Measurements from ENCODE around the gene TMEM63B. TPM values are rescaled to one million over a fixed set of nuclear protein-coding genes. Genes with fewer than 3 reads are reported as not detected.

Gene TMEM63B
- total RNA-seq, 6 donors from 2014 or later = 89.8 to 198 (median 128) TPM

DNA sequence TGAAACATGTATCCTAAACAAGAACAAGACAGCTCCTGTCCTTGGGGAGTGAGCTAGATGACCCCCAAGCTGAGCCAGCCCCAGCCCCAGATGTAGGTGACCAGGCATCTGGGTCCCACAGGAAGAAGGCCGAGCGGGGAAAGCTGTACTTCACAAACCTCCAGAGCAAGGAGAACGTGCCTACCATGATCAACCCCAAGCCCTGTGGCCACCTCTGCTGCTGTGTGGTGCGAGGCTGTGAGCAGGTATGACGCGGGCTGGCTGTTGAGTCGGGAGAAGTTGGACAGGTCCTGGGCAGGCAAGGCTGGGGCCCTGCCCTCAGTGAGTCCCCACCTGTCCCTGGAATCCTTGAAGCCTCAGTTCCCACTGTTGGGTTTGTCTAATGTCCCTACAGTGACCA, 19.9 kb downstream of the TMEM63B start:
- no peaks in the 10 kb centered on the region for H3K9me3 ChIP-seq
- H3K27ac ChIP-seq = no peak overlapping the region
- ATAC-seq (ENCODE audit: low FRiP score in 2 of 2) (no peak), DNase-seq (no peak)
- no peaks in the 10 kb centered on the region for H3K27me3 ChIP-seq
- H3K36me3 ChIP-seq = peaks cover 12 to 80% (median 48%) of the 10 kb centered on the region in 4 donors
- WGBS, 2 donors = 79 to 92% methylated on average over 7 of the region's 7 CpGs
- TF ChIP-seq POLR2A (IDR thresholded peaks at IDR 0.05) (no peak), EP300 (IDR thresholded peaks at IDR 0.05) (no peak), POLR2AphosphoS5 (IDR thresholded peaks at IDR 0.05) (no peak)
- TF ChIP-seq, protein P1, sequence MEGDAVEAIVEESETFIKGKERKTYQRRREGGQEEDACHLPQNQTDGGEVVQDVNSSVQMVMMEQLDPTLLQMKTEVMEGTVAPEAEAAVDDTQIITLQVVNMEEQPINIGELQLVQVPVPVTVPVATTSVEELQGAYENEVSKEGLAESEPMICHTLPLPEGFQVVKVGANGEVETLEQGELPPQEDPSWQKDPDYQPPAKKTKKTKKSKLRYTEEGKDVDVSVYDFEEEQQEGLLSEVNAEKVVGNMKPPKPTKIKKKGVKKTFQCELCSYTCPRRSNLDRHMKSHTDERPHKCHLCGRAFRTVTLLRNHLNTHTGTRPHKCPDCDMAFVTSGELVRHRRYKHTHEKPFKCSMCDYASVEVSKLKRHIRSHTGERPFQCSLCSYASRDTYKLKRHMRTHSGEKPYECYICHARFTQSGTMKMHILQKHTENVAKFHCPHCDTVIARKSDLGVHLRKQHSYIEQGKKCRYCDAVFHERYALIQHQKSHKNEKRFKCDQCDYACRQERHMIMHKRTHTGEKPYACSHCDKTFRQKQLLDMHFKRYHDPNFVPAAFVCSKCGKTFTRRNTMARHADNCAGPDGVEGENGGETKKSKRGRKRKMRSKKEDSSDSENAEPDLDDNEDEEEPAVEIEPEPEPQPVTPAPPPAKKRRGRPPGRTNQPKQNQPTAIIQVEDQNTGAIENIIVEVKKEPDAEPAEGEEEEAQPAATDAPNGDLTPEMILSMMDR (IDR thresholded peaks at IDR 0.05) = no peak
- peaks cover 0 to 8% (median 0%) of the 10 kb centered on the region in 4 donors for H3K4me1 ChIP-seq
- H3K4me3 ChIP-seq = no peak overlapping the region

DNA sequence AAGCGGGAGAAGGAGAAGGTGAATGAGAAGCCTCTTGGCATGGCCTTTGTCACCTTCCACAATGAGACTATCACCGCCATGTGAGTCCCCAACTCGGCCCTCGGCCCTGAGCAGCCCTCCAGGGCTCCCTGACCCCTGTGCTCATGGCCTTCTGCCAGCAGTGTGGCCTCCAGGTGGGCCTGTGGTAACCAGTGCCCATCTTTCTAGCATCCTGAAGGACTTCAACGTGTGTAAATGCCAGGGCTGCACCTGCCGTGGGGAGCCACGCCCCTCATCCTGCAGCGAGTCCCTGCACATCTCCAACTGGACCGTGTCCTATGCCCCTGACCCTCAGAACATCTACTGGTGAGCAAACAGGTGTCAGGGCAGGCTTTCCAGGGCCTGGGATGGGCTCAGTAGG, 21.0 kb downstream of the TMEM63B start:
- TF ChIP-seq POLR2AphosphoS5 (IDR thresholded peaks at IDR 0.05) = no peak
- TF ChIP-seq EP300 (IDR thresholded peaks at IDR 0.05) = no peak
- no peak for TF ChIP-seq POLR2A (IDR thresholded peaks at IDR 0.05)
- TF ChIP-seq, protein P1 (IDR thresholded peaks at IDR 0.05) = no peak
- Histone ChIP-seq H3K4me1 (peaks cover 0 to 8% (median 0%) of the 10 kb centered on the region in 4 donors), H3K9me3 (no peaks in the 10 kb centered on the region), H3K4me3 (no peak overlapping the region), H3K27me3 (no peaks in the 10 kb centered on the region), H3K27ac (no peak overlapping the region), H3K36me3 (peaks cover 12 to 78% (median 49%) of the 10 kb centered on the region in 4 donors)
- no peak for ATAC-seq (ENCODE audit: low FRiP score in 2 of 2)
- no peak for DNase-seq
- 86 to 91% methylated on average over 9 of the region's 9 CpGs for WGBS, 2 donors

DNA sequence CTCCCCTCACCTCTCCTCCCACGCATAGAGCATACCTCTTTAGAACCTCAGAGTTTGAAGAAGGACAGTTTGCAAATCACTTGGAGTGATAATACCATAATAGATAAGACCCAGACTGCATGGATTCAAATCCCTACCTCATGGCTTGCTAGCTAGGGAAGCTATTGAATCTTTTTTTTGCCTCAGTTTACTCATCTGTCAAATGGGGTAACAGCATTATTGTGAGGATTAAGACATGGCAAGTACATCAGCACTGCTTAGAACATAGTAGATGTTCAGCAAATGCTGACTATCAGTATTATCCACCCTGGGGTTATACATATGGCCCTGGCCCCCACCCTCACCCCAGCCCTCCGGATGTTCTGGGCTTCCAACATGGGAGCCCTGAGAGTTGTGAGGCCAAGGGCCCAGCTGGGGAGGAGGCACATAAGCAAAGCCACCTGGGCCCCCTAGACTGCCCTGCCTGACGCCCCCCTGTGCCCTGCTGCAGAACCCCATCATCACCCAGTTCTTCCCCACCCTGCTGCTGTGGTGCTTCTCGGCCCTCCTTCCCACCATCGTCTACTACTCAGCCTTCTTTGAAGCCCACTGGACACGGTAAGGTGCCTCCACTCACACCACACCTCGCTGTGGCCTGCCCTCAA, 22.1 kb downstream of the TMEM63B start:
- DNase-seq (no peak), ATAC-seq (ENCODE audit: low FRiP score in 2 of 2) (no peak)
- TF ChIP-seq, protein P1 (IDR thresholded peaks at IDR 0.05) = no peak
- TF ChIP-seq POLR2AphosphoS5 (IDR thresholded peaks at IDR 0.05) (no peak), EP300 (IDR thresholded peaks at IDR 0.05) (no peak), POLR2A (IDR thresholded peaks at IDR 0.05) (no peak)
- Histone ChIP-seq H3K4me1 (peaks cover 0 to 8% (median 0%) of the 10 kb centered on the region in 4 donors), H3K27ac (no peak overlapping the region), H3K4me3 (no peak overlapping the region), H3K27me3 (no peaks in the 10 kb centered on the region), H3K9me3 (no peaks in the 10 kb centered on the region), H3K36me3 (peaks cover 12 to 72% (median 51%) of the 10 kb centered on the region in 4 donors)
- 75 to 87% methylated on average over 7 of the region's 7 CpGs for WGBS, 2 donors

DNA sequence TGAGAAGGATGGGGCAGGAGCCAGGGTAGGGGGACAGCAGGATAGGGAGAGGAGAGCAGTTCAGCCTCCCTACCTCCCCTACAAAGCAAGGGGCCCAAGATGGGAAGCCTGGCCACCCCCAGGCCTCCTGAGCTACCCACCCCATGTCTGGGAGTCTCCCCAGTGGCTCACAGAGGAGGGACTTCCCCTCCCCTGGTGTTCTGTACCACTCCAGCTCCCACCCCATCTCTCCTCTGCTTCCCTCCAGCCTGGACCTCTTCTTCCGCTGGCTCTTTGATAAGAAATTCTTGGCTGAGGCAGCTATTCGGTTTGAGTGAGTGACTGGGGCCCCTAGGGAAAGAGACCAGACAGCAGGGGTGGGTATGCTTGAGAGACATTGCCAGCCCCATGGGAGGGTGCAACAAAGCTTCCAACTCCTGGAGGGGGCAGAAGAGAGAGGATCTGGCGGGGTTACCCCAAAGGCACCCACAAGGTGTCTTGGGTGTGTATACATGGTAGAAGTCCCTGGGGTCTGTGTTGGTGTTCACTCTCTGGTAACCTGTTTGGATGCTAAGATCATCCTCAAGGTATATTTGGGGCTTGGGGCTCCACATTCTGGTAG, 23.1 kb downstream of the TMEM63B start:
- no peaks in the 10 kb centered on the region for H3K9me3 ChIP-seq
- WGBS, 2 donors = 77 to 84% methylated on average over 3 of the region's 3 CpGs
- peaks cover 12 to 65% (median 47%) of the 10 kb centered on the region in 4 donors for H3K36me3 ChIP-seq
- H3K27me3 ChIP-seq = no peaks in the 10 kb centered on the region
- no peak overlapping the region for H3K27ac ChIP-seq
- no peak overlapping the region for H3K4me3 ChIP-seq
- ATAC-seq (ENCODE audit: low FRiP score in 2 of 2) (no peak), DNase-seq (no peak)
- peaks cover 0 to 8% (median 0%) of the 10 kb centered on the region in 4 donors for H3K4me1 ChIP-seq
- TF ChIP-seq POLR2A (IDR thresholded peaks at IDR 0.05) (no peak), POLR2AphosphoS5 (IDR thresholded peaks at IDR 0.05) (no peak), EP300 (IDR thresholded peaks at IDR 0.05) (no peak)
- TF ChIP-seq, protein P1 (IDR thresholded peaks at IDR 0.05) = no peak
